Measurements from ENCODE around the gene EIF4G3. TPM values are rescaled to one million over a fixed set of nuclear protein-coding genes. Genes with fewer than 3 reads are reported as not detected.

EIF4G3 gene
- total and polyA plus RNA-seq, 2 donors (not counting 1 experiment from before 2014, with no cell fraction given), result 53.5 to 67.0 TPM

GRCh38 chr1:21104683-21105082 is 72.0 kb downstream of the EIF4G3 start:
- no peak overlapping the region for H3K27ac ChIP-seq (ENCODE audit: insufficient read depth, low read length)
- H3K4me2 ChIP-seq (ENCODE audit: extremely low read depth, insufficient read depth, low read length), result no peak overlapping the region
- DNase-seq (ENCODE audit: low read depth in 2 of 2), result no peak
- H3K4me1 ChIP-seq (ENCODE audit: control insufficient read depth, extremely low read depth, insufficient read depth, low read length), result no peaks in the 10 kb centered on the region
- peaks cover 3% of the 10 kb centered on the region for H3K79me2 ChIP-seq (ENCODE audit: control insufficient read depth, insufficient read depth, low read length)
- no peak overlapping the region for H2AFZ ChIP-seq (ENCODE audit: low read length)
- no peaks in the 10 kb centered on the region for H3K27me3 ChIP-seq (ENCODE audit: control insufficient read depth, insufficient read depth, low read length)
- no peak overlapping the region for H3K4me3 ChIP-seq (replicated peaks in 1 of 4; ENCODE audit: control extremely low read depth in 1 of 4, insufficient read depth in 1 of 4, low read depth in 3 of 4, low read length in 4 of 4)
- TF ChIP-seq EZH2 (IDR thresholded peaks at IDR 0.05; ENCODE audit: low read length, missing control alignments) (no peak), CTCF (conservative IDR thresholded peaks at IDR 0.05 in 1 of 2, IDR thresholded peaks at IDR 0.05 in 1 of 2; ENCODE audit: low read depth in 1 of 2, low read length in 2 of 2) (no peak)
- H3K9ac ChIP-seq (ENCODE audit: insufficient read depth, low read length), result no peak overlapping the region
- H3K9me3 ChIP-seq (ENCODE audit: control insufficient read depth, insufficient read depth, low read depth, low read length), result no peaks in the 10 kb centered on the region
- H4K20me1 ChIP-seq (ENCODE audit: control insufficient read depth, extremely low read depth, insufficient read depth, low read length), result no peaks in the 10 kb centered on the region
- H3K36me3 ChIP-seq (ENCODE audit: control insufficient read depth, insufficient read depth, low read length), result peaks cover 1% of the 10 kb centered on the region

GRCh38 chr1:21100481-21100921 is 76.2 kb downstream of the EIF4G3 start:
- H3K9me3 ChIP-seq (ENCODE audit: control insufficient read depth, insufficient read depth, low read depth, low read length), result no peaks in the 10 kb centered on the region
- DNase-seq (ENCODE audit: low read depth in 2 of 2), result peak in 1 of 2 donors; percentile 55
- no peaks in the 10 kb centered on the region for H4K20me1 ChIP-seq (ENCODE audit: control insufficient read depth, extremely low read depth, insufficient read depth, low read length)
- H3K27me3 ChIP-seq (ENCODE audit: control insufficient read depth, insufficient read depth, low read length), result no peaks in the 10 kb centered on the region
- H3K4me3 ChIP-seq (replicated peaks in 1 of 4; ENCODE audit: control extremely low read depth in 1 of 4, insufficient read depth in 1 of 4, low read depth in 3 of 4, low read length in 4 of 4), result no peak overlapping the region
- H2AFZ ChIP-seq (ENCODE audit: low read length), result no peak overlapping the region
- no peak overlapping the region for H3K4me2 ChIP-seq (ENCODE audit: extremely low read depth, insufficient read depth, low read length)
- peaks cover under 1% of the 10 kb centered on the region for H3K36me3 ChIP-seq (ENCODE audit: control insufficient read depth, insufficient read depth, low read length)
- H3K79me2 ChIP-seq (ENCODE audit: control insufficient read depth, insufficient read depth, low read length), result peaks cover 9% of the 10 kb centered on the region
- no peak for TF ChIP-seq EZH2 (IDR thresholded peaks at IDR 0.05; ENCODE audit: low read length, missing control alignments)
- no peak for TF ChIP-seq CTCF (conservative IDR thresholded peaks at IDR 0.05 in 1 of 2, IDR thresholded peaks at IDR 0.05 in 1 of 2; ENCODE audit: low read depth in 1 of 2, low read length in 2 of 2)
- no peaks in the 10 kb centered on the region for H3K4me1 ChIP-seq (ENCODE audit: control insufficient read depth, extremely low read depth, insufficient read depth, low read length)
- H3K9ac ChIP-seq (ENCODE audit: insufficient read depth, low read length), result no peak overlapping the region
- no peak overlapping the region for H3K27ac ChIP-seq (ENCODE audit: insufficient read depth, low read length)

GRCh38 chr1:21099869-21100131 is 76.9 kb downstream of the EIF4G3 start:
- no peak overlapping the region for H2AFZ ChIP-seq (ENCODE audit: low read length)
- TF ChIP-seq EZH2 (IDR thresholded peaks at IDR 0.05; ENCODE audit: low read length, missing control alignments), result no peak
- no peak for TF ChIP-seq CTCF (conservative IDR thresholded peaks at IDR 0.05 in 1 of 2, IDR thresholded peaks at IDR 0.05 in 1 of 2; ENCODE audit: low read depth in 1 of 2, low read length in 2 of 2)
- H3K9ac ChIP-seq (ENCODE audit: insufficient read depth, low read length), result no peak overlapping the region
- DNase-seq (ENCODE audit: low read depth in 2 of 2), result no peak
- H3K9me3 ChIP-seq (ENCODE audit: control insufficient read depth, insufficient read depth, low read depth, low read length), result no peaks in the 10 kb centered on the region
- H3K27me3 ChIP-seq (ENCODE audit: control insufficient read depth, insufficient read depth, low read length), result no peaks in the 10 kb centered on the region
- no peaks in the 10 kb centered on the region for H3K4me1 ChIP-seq (ENCODE audit: control insufficient read depth, extremely low read depth, insufficient read depth, low read length)
- no peaks in the 10 kb centered on the region for H3K36me3 ChIP-seq (ENCODE audit: control insufficient read depth, insufficient read depth, low read length)
- H4K20me1 ChIP-seq (ENCODE audit: control insufficient read depth, extremely low read depth, insufficient read depth, low read length), result no peaks in the 10 kb centered on the region
- H3K27ac ChIP-seq (ENCODE audit: insufficient read depth, low read length), result no peak overlapping the region
- H3K4me3 ChIP-seq (replicated peaks in 1 of 4; ENCODE audit: control extremely low read depth in 1 of 4, insufficient read depth in 1 of 4, low read depth in 3 of 4, low read length in 4 of 4), result no peak overlapping the region
- H3K79me2 ChIP-seq (ENCODE audit: control insufficient read depth, insufficient read depth, low read length), result peaks cover 10% of the 10 kb centered on the region
- H3K4me2 ChIP-seq (ENCODE audit: extremely low read depth, insufficient read depth, low read length), result no peak overlapping the region
